ENCODE data around the gene MSX1.
"Not testable (repeated sequence)": the region's sequence is repeated elsewhere in the genome, so short reads cannot be mapped to it uniquely, and the experiment has no call there.

Gene MSX1

GRCh38 chr4:4859325-4859798 lies at the start of gene MSX1:
Gene MSX1 (plus strand): TSS chr4:4859665. CDS start chr4:4859900, 235 bp downstream.
- no peaks in the 10 kb centered on the region for H3K9me3 Mint-ChIP-seq
- peak within 1 kb of the TSS; percentile 80 for H3K4me3 Mint-ChIP-seq
- H3K27ac Mint-ChIP-seq, result no peak within 1 kb of the TSS
- peaks cover 84% of the 10 kb centered on the region for H3K27me3 Mint-ChIP-seq
- peaks cover 37% of the 10 kb centered on the region for H3K4me1 Mint-ChIP-seq (ENCODE audit: low read depth)
- no peaks in the 10 kb centered on the region for H3K36me3 Mint-ChIP-seq (ENCODE audit: low read depth)

GRCh38 chr4:4810092-4810774 lies 49.2 kb upstream of the MSX1 start:
- peaks cover 16% of the 10 kb centered on the region for H3K27me3 Mint-ChIP-seq
- H3K36me3 Mint-ChIP-seq (ENCODE audit: low read depth), result no peaks in the 10 kb centered on the region
- no peak overlapping the region for H3K27ac Mint-ChIP-seq
- no peaks in the 10 kb centered on the region for H3K4me1 Mint-ChIP-seq (ENCODE audit: low read depth)
- H3K4me3 Mint-ChIP-seq, result no peak overlapping the region
- H3K9me3 Mint-ChIP-seq, result peaks cover 10% of the 10 kb centered on the region

GRCh38 chr4:4810778-4811177 lies 48.7 kb upstream of the MSX1 start:
- H3K9me3 Mint-ChIP-seq, result peaks cover 10% of the 10 kb centered on the region

GRCh38 chr4:4812145-4812794 lies 47.2 kb upstream of the MSX1 start:
- Mint-ChIP-seq H3K9me3 (peaks cover 13% of the 10 kb centered on the region), H3K4me3 (no peak overlapping the region), H3K27ac (no peak overlapping the region), H3K36me3 (ENCODE audit: low read depth) (no peaks in the 10 kb centered on the region), H3K27me3 (peaks cover 16% of the 10 kb centered on the region), H3K4me1 (ENCODE audit: low read depth) (no peaks in the 10 kb centered on the region)

More at GRCh38 chr4:4810778-4811177, 48.7 kb upstream of the MSX1 start:
- H3K36me3 Mint-ChIP-seq (ENCODE audit: low read depth), result no peaks in the 10 kb centered on the region
- H3K27me3 Mint-ChIP-seq, result peaks cover 16% of the 10 kb centered on the region
- no peaks in the 10 kb centered on the region for H3K4me1 Mint-ChIP-seq (ENCODE audit: low read depth)
- H3K27ac Mint-ChIP-seq, result no peak overlapping the region
- H3K4me3 Mint-ChIP-seq, result no peak overlapping the region

- Mint-ChIP-seq H3K36me3 (ENCODE audit: low read depth) (no peaks in the 10 kb centered on the region), H3K4me1 (ENCODE audit: low read depth) (no peaks in the 10 kb centered on the region), H3K9me3 (peaks cover 14% of the 10 kb centered on the region), H3K27me3 (peaks cover 1% of the 10 kb centered on the region), H3K27ac (no peak overlapping the region), H3K4me3 (no peak overlapping the region)
Observed at GRCh38 chr4:4818415-4819212, 40.9 kb upstream of the MSX1 start.

- H3K27ac Mint-ChIP-seq, result no peak overlapping the region
- H3K4me1 Mint-ChIP-seq (ENCODE audit: low read depth), result no peaks in the 10 kb centered on the region
- H3K36me3 Mint-ChIP-seq (ENCODE audit: low read depth), result no peaks in the 10 kb centered on the region
- H3K27me3 Mint-ChIP-seq, result no peaks in the 10 kb centered on the region
- no peak overlapping the region for H3K4me3 Mint-ChIP-seq
- peaks cover 15% of the 10 kb centered on the region for H3K9me3 Mint-ChIP-seq
Observed at GRCh38 chr4:4819213-4819606, 40.3 kb upstream of the MSX1 start.

- no peaks in the 10 kb centered on the region for H3K27me3 Mint-ChIP-seq
- no peaks in the 10 kb centered on the region for H3K36me3 Mint-ChIP-seq (ENCODE audit: low read depth)
- no peak overlapping the region for H3K4me3 Mint-ChIP-seq
- H3K9me3 Mint-ChIP-seq, result peaks cover 25% of the 10 kb centered on the region
- no peak overlapping the region for H3K27ac Mint-ChIP-seq
- no peaks in the 10 kb centered on the region for H3K4me1 Mint-ChIP-seq (ENCODE audit: low read depth)
Observed at GRCh38 chr4:4820261-4820660, 39.2 kb upstream of the MSX1 start.

- no peaks in the 10 kb centered on the region for H3K36me3 Mint-ChIP-seq (ENCODE audit: low read depth)
- peaks cover 1% of the 10 kb centered on the region for H3K27me3 Mint-ChIP-seq
- no peak overlapping the region for H3K4me3 Mint-ChIP-seq
- H3K9me3 Mint-ChIP-seq, result peaks cover 27% of the 10 kb centered on the region
- H3K4me1 Mint-ChIP-seq (ENCODE audit: low read depth), result no peaks in the 10 kb centered on the region
- no peak overlapping the region for H3K27ac Mint-ChIP-seq
Observed at GRCh38 chr4:4820739-4821138, 38.7 kb upstream of the MSX1 start.

GRCh38 chr4:4821577-4821976 lies 37.9 kb upstream of the MSX1 start:
- Mint-ChIP-seq H3K9me3 (peaks cover 31% of the 10 kb centered on the region), H3K27ac (no peak overlapping the region), H3K27me3 (peaks cover 5% of the 10 kb centered on the region), H3K4me1 (ENCODE audit: low read depth) (no peaks in the 10 kb centered on the region), H3K36me3 (ENCODE audit: low read depth) (peaks cover 3% of the 10 kb centered on the region), H3K4me3 (no peak overlapping the region)

- H3K27me3 Mint-ChIP-seq; H3K4me3 Mint-ChIP-seq; H3K4me1 Mint-ChIP-seq (ENCODE audit: low read depth); H3K36me3 Mint-ChIP-seq (ENCODE audit: low read depth); H3K27ac Mint-ChIP-seq: not testable (repeated sequence)
- H3K9me3 Mint-ChIP-seq, result peaks cover 27% of the 10 kb centered on the region
Observed at GRCh38 chr4:4822286-4822685, 37.2 kb upstream of the MSX1 start.

GRCh38 chr4:4823621-4824162 lies 35.8 kb upstream of the MSX1 start:
- H3K27ac Mint-ChIP-seq, result no peak overlapping the region
- peaks cover 23% of the 10 kb centered on the region for H3K9me3 Mint-ChIP-seq
- peaks cover 3% of the 10 kb centered on the region for H3K36me3 Mint-ChIP-seq (ENCODE audit: low read depth)
- no peak overlapping the region for H3K4me3 Mint-ChIP-seq
- H3K27me3 Mint-ChIP-seq, result peaks cover 5% of the 10 kb centered on the region
- no peaks in the 10 kb centered on the region for H3K4me1 Mint-ChIP-seq (ENCODE audit: low read depth)

GRCh38 chr4:4824232-4824631 lies 35.2 kb upstream of the MSX1 start:
- Mint-ChIP-seq H3K4me3 (no peak overlapping the region), H3K36me3 (ENCODE audit: low read depth) (peaks cover 3% of the 10 kb centered on the region), H3K4me1 (ENCODE audit: low read depth) (no peaks in the 10 kb centered on the region), H3K27me3 (peaks cover 6% of the 10 kb centered on the region), H3K27ac (no peak overlapping the region), H3K9me3 (peaks cover 23% of the 10 kb centered on the region)

GRCh38 chr4:4825431-4825830 lies 34.0 kb upstream of the MSX1 start:
- H3K27me3 Mint-ChIP-seq, result peaks cover 14% of the 10 kb centered on the region
- no peak overlapping the region for H3K27ac Mint-ChIP-seq
- peaks cover 3% of the 10 kb centered on the region for H3K36me3 Mint-ChIP-seq (ENCODE audit: low read depth)
- no peaks in the 10 kb centered on the region for H3K4me1 Mint-ChIP-seq (ENCODE audit: low read depth)
- no peak overlapping the region for H3K4me3 Mint-ChIP-seq
- peaks cover 23% of the 10 kb centered on the region for H3K9me3 Mint-ChIP-seq

GRCh38 chr4:4829837-4830236 lies 29.6 kb upstream of the MSX1 start:
- Mint-ChIP-seq H3K4me3 (no peak overlapping the region), H3K27me3 (peaks cover 14% of the 10 kb centered on the region), H3K36me3 (ENCODE audit: low read depth) (peaks cover 3% of the 10 kb centered on the region), H3K9me3 (peaks cover 23% of the 10 kb centered on the region), H3K4me1 (ENCODE audit: low read depth) (no peaks in the 10 kb centered on the region), H3K27ac (no peak overlapping the region)

- Mint-ChIP-seq H3K4me3 (no peak overlapping the region), H3K27me3 (peaks cover 12% of the 10 kb centered on the region)
Observed at GRCh38 chr4:4831266-4831665, 28.2 kb upstream of the MSX1 start.

More at GRCh38 chr4:4831266-4831665, 28.2 kb upstream of the MSX1 start:
- Mint-ChIP-seq H3K9me3 (peaks cover 18% of the 10 kb centered on the region), H3K4me1 (ENCODE audit: low read depth) (no peaks in the 10 kb centered on the region), H3K36me3 (ENCODE audit: low read depth) (no peaks in the 10 kb centered on the region), H3K27ac (no peak overlapping the region)

Measured in stimulated activated naive CD8-positive, alpha-beta T cell treated with anti-CD3 and anti-CD28 coated beads, Interleukin-15, Interleukin-2, amounts not matched to agents 100 ng/mL and 50 ng/mL, for 24 hours (primary cell).